Ammon's horn (tissue), 1 donor: ENCODE data around the gene TTC9C.
"Not testable (repeated sequence)": the region's sequence is repeated elsewhere in the genome, so short reads cannot be mapped to it uniquely, and the experiment has no call there.

Experiments
- DNase-seq: peaks from one replicate; pipeline ENCODE4 v3.0.0-alpha.2; 2016; ENCODE audit warnings: low spot score

TTC9C gene

GRCh38 chr11:62709247-62710000 is 18.9 kb upstream of the TTC9C start:
- DNase-seq = peak; percentile 99

- no peak for DNase-seq
Measured at GRCh38 chr11:62710001-62710345, 18.3 kb upstream of the TTC9C start.

GRCh38 chr11:62712276-62712812 is 15.9 kb upstream of the TTC9C start:
- no peak for DNase-seq

- DNase-seq = no peak
Measured at GRCh38 chr11:62712861-62713260, 15.4 kb upstream of the TTC9C start.

- no peak for DNase-seq
Measured at GRCh38 chr11:62713343-62713742, 14.9 kb upstream of the TTC9C start.

- DNase-seq = no peak
Measured at GRCh38 chr11:62715150-62716130, 12.8 kb upstream of the TTC9C start.

- no peak for DNase-seq
Measured at GRCh38 chr11:62716206-62716605, 12.1 kb upstream of the TTC9C start.

GRCh38 chr11:62716816-62717215 is 11.5 kb upstream of the TTC9C start:
- DNase-seq = no peak

GRCh38 chr11:62719302-62719978 is 8.8 kb upstream of the TTC9C start:
- DNase-seq = no peak

- DNase-seq = no peak
Measured at GRCh38 chr11:62721994-62722393, 6.3 kb upstream of the TTC9C start.

GRCh38 chr11:62724171-62724570 is 4.1 kb upstream of the TTC9C start:
- no peak for DNase-seq

- no peak for DNase-seq
Measured at GRCh38 chr11:62725646-62726045, 2.6 kb upstream of the TTC9C start.

- DNase-seq = peak; percentile 14
Measured at GRCh38 chr11:62726156-62726914, 2.0 kb upstream of the TTC9C start.

- no peak for DNase-seq
Measured at GRCh38 chr11:62726915-62727164, 1.4 kb upstream of the TTC9C start.

- peak; percentile 99 for DNase-seq
Measured at GRCh38 chr11:62727165-62727871, 968 bp upstream of the TTC9C start, which contains the start of gene HNRNPUL2. Gene HNRNPUL2, minus strand, starts transcription at chr11:62727457. Its CDS starts 301 bp downstream, at chr11:62727156.

GRCh38 chr11:62727872-62728170 is 465 bp upstream of the TTC9C start:
- DNase-seq = peak; percentile 94

- DNase-seq = not testable (repeated sequence)
Measured at GRCh38 chr11:62730076-62730475, 1.8 kb downstream of the TTC9C start.

GRCh38 chr11:62732830-62733229 is 4.5 kb downstream of the TTC9C start:
- peak; percentile 25 for DNase-seq

- DNase-seq = no peak
Measured at GRCh38 chr11:62737196-62737595, 8.9 kb downstream of the TTC9C start.

GRCh38 chr11:62747475-62748160 is 19.3 kb downstream of the TTC9C start:
- peak; percentile 41 for DNase-seq

GRCh38 chr11:62749931-62750330 is 21.6 kb downstream of the TTC9C start:
- not testable (repeated sequence) for DNase-seq
